ENCODE measurements around the gene ALPG.
"Not testable (repeated sequence)": the region's sequence is repeated elsewhere in the genome, so short reads cannot be mapped to it uniquely, and the experiment has no call there.

ALPG gene

DNA sequence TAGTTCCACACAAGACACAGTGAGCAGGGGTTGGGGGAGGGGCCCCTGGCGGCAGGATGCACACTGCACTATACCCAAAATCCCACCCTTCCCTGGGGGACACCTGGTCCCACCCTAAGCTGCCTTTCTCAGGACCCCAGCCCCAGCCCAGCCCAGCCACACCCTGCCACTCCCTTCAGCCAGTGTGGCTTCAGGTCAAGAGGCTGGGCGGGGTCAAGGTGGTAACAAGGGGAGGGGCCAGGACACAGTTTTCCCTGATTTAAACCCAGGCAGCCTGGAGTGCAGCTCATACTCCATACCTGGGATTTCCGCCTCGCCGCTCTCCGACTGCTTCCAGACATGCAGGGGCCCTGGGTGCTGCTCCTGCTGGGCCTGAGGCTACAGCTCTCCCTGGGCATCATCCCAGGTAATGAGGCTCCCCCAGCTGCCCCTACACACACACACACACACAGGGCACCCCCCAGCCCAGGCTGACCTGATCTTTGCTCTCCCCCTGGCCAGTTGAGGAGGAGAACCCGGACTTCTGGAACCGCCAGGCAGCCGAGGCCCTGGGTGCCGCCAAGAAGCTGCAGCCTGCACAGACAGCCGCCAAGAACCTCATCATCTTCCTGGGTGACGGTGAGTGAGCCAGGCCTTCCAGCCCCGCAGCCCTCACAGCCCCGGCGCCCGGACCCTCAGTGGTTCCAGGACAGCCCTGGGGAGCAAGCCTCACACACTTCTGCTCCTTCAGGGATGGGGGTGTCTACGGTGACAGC, at the start of gene ALPG:
Gene ALPG, plus strand, starts transcription at position 289 of the 755 bp plus-strand sequence. Its CDS starts 51 bp downstream, at position 340.
- no peak for DNase-seq

- no peak for DNase-seq
These were observed 45.0 kb upstream of the ALPG start for GRCh38 chr2:232361646-232362045.

DNA sequence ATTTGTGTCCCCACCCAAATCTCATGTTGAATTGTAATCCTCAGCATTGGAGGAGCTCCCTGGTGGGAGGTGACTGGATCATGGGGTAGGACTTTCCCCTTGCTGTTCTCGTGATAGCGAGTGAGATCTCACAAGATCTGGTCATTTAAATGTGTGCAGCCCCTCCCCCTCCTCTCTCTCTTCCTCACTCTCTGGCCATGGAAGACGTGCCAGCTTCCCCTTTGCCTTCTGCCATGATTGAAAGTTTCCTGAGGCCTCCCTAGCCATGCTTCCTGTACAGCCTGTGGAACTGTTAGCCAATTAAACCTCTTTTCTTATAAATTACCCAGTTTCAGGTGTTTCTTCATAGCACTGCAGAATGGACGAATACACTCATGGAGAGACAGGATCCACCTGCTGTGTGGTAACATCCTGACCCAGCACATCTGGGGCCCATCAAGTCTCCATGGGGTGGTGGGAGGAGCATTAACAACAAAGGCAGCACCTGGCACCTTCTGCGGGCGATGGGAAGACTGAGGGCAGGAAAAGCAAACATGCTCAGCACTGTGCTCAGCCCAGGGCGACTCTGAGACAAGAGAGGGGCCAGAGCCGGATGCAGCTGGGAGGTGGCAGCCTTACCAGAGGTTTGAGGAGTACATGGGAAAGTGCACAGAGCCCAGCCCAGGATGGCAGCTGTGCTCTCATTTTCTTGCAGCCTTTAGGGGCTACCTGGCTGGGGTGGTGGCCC, 44.3 kb upstream of the ALPG start:
- no peak for DNase-seq

DNA sequence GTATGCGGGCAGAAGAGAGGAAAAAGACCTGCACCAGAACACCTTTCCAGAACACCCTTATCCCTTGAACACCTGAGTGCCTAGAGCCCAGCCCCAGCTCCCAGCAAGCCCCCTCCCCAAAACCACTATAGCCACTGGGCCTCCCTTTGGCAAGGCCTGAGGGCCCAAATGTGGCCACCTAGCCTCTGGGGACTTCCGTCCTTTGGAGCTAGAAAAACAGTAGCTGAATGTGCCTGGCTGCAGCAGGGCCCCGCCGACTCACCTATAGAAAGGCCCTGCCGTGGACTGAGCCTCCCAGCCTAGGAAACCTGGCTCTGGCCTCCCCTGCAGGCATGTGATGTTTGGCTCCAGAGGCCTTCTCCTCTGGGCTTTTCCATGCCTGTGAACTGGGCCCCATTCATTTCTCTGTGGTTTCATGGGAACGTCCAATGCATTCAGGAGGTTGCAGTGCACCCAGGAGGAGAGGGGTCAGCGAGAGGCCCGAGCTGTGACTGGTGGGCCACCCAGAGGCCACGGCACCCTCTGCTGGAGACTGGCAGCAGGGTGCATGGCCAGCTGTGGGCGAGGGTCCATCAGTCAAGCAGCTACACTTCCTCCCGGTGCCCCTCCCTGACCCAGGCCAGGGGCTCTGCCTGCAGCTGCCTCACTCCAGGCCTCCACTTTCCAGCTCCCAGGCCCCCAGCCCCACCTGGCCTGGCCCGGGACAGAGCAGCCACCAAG, 43.4 kb upstream of the ALPG start:
- DNase-seq = not testable (repeated sequence)

DNA sequence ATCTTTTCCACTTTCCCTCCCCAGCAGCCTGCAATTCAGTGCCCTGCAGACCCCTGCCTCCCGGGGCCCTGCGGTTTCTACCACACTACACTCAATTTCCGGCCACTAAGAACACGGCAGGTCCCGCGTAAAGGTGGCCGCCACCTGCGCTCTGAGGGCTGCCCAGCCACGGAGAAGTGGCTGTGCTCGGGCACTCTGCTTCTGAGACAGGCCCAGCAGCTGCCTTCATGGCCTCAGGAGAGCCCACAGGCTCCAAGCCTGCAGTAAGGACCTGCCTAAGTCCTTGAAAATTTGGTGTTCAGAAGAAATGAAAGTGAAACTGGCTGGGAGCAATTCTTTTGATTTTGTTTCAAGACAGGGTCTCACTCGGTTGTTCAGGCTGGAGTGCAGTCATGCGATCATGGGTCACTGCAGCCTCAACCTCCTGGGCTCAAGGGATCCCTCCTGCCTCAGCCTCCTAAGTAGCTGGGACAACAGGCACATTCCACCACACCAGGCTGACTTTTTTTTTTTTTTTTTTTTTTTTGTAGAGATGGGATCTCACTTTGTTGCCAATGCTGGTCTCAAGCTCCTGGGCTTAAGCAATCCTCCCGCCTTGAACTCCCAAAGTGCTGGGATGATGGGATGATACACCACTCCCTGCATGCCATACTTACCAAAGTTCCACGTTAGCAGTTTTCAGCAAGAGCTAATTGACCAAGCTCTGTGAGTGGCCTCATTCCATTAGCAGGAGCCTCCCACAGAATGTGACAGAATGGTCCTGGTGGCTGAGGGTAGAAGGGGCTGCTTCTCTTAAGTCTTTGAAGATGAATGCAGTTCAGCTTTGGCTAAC, 42.6 kb upstream of the ALPG start:
- no peak for DNase-seq

- DNase-seq = not testable (repeated sequence)
These were observed 41.6 kb upstream of the ALPG start for GRCh38 chr2:232364806-232365594.

DNA sequence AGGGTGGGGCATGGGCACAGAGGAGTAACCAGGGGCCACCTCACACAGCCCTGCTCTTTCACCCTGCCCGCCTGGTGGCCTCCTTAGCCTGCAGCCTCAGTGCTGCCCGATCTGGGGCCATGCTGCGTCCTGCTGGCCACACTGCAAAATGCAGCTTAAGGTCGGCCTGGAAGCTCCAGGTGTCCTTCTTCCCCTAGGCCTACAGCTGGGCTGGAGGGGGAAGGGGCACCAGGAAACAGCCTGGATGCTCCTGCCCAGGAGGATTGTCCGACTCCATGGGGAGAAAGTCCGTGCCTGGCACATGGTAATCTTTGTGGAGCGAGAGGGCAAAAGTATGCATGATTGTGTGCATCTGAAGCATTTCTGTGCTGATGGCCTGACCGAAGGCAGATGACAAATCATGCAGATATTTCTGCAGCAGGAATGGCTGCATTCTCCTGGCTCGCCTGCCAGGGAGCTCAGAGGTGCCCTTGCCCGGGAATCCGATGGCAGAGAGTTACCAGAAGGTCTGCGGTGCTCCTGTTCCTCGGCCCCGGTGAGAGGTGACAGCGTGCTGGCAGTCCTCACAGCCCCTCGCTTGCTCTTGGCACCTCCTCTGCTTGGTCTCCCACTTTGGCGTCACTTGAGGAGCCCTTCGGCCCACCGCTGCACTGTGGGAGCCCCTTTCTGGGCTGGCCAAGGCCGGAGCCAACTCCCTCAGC, 40.9 kb upstream of the ALPG start:
- no peak for DNase-seq

- not testable (repeated sequence) for DNase-seq
These were observed 40.2 kb upstream of the ALPG start for GRCh38 chr2:232366461-232366860.

GRCh38 chr2:232367016-232367415, 39.6 kb upstream of the ALPG start:
- no peak for DNase-seq

DNA sequence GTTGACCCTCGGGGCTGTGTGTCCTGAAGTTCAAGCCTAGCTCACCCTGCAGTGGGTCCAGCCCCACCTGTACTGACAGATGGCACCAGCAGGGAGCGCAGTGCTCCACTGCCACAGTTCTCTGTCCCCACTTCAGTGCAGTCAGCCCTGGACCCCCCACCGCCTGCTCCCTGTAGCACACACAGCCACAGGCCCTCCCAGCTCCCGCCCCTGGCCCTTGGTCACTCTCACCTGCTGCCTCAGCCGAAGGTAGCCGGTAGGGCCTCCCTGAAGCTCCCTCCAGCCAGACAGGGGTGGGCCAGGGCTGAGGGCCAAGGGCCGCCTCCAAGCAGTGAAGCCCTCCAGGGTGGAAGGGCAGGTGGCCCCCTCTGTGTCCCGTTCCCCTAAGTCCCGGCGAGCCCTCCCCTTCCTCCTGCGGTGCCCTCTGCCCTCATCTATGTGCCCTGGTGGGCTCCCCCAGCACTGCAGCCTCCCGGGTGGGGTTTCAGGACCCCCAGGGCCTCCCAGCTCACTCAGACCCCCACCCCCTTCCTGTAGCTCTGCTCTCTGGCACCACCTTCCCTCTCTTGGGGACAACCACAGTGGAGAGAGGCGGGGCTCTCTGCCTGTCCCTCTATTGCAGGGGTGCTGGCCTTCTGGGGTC, 38.9 kb upstream of the ALPG start:
- DNase-seq = no peak

- DNase-seq = no peak
These were observed 38.3 kb upstream of the ALPG start for GRCh38 chr2:232368311-232368731.

GRCh38 chr2:232369126-232369951, 37.3 kb upstream of the ALPG start:
- no peak for DNase-seq

GRCh38 chr2:232370007-232370406, 36.6 kb upstream of the ALPG start:
- not testable (repeated sequence) for DNase-seq

- DNase-seq = no peak
These were observed 34.1 kb upstream of the ALPG start for GRCh38 chr2:232372231-232373208.

DNA sequence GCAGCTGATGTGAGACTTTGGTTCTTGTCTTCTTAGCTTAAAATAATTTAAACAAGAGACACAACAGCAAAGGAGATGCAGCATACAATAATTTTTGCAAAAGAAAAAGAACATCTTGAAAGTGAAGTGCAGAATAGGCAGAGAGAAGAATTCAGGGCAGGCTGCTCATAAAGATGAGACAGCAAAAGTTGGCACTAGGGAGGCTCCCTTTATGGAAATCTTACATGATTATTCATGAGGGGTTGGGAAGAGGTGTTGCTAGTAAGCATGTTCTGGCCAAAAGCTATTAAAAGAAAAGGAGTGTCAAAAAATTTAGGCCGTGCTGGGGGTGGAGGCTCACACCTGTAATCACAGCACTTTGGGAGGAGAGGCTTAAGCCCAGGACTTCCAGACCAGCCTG, 32.3 kb upstream of the ALPG start:
- DNase-seq = no peak

DNA sequence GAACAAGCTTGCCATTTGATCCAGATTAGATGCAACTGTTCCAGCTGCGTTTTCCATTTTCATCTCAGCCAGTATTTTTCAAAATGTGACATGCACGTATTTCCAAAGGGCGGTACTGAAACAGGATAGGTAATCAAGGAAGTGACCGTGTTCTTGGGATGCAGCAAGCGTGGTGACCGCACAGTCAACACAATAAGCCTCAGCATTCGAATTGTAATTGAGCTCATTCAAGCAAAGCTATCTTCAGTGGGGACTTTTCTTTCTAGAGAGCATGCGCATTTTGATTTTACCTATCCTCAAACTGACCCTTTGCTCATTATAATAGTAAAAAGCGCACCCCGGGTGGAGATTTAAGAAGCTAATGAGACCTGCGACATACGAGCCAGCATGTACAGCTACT, 31.5 kb upstream of the ALPG start:
- DNase-seq = no peak

DNA sequence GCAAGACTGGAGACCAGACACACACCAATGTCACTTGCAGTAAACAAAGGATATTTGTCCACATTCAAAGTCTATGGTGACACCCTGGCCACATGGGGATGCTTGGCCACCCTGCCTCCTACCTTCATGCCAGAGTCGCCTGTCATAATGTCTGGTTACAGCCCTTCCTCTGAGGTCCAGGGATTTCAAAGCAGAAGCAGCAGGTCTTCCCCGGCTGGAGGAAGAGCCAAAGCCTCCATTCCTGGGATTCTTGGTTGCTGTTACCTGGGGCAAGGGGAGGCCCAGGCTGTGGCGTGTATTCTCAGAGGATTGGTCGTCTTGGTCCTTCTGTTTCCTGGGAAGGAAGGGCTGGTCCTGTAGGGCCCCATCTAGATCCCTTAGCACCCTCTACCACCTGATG, 30.4 kb upstream of the ALPG start:
- no peak for DNase-seq

DNA sequence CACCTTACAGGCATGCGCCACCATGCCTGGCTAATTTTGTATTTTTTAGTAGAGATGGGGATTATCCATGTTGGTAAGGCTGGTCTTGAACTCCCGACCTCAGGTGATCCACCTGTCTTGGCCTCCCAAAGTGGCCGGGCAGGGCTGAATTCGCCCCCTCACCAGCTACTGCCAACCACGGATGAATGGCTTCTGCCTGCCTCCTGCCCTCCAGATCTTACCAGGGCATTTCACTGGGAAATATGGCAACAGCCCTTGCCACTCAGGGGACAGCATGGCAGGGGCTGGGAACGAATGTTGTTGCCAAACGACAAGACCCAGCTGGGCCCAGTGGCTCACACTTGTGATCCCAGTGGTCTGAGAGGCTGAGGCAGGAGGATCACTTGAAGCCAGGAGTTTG, 29.9 kb upstream of the ALPG start:
- DNase-seq = no peak

DNA sequence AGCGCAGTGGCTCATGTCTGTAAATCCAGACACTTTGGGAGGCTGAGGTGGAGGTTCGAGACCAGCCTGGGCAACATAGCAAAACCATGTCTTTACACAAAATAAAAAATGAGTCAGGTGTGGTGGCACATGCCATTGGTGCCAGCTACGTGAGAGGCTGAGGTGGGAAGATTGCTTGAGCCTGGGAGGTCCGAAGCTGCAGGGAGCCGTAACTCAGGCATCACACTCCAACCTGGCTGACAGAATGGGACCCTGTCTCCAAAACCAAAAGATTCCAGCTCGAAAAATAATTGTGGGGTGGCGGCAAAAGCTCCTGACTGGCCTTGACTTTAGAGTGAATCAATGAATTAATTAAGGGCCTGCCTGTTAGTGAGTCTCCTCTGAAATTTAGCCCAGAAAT, 29.3 kb upstream of the ALPG start:
- DNase-seq = no peak

Data from CD4-positive, alpha-beta T cell treated with Interleukin-15 for 1 hour (primary cell).